ENCODE data around the gene FAM43A. TPM values are rescaled to one million over a fixed set of nuclear protein-coding genes. Genes with fewer than 3 reads are reported as not detected.

Gene FAM43A
- total and polyA plus RNA-seq, 2 of the 4 experiments (the other 2 are of a cell fraction) = 3.0 to 11.5 TPM

GRCh38 chr3:194736277-194736895 lies 50.7 kb downstream of the FAM43A start:
- H3K9me3 ChIP-seq (ENCODE audit: control insufficient read depth, insufficient read depth, low read length) = peaks cover 8% of the 10 kb centered on the region
- H4K20me1 ChIP-seq (ENCODE audit: insufficient read depth, low read length) = no peaks in the 10 kb centered on the region
- H3K9ac ChIP-seq (ENCODE audit: low read depth, low read length) = no peak overlapping the region
- no peak overlapping the region for H2AFZ ChIP-seq (replicated peaks; ENCODE audit: low read length, poor library complexity)
- H3K27ac ChIP-seq (ENCODE audit: insufficient read depth, low read length) = no peak overlapping the region
- H3K4me3 ChIP-seq (ENCODE audit: insufficient read depth, low read depth, low read length) = no peak overlapping the region
- no peak overlapping the region for H2AK9ac ChIP-seq (replicated peaks; ENCODE audit: low read depth, low read length, poor library complexity)
- H3K23ac ChIP-seq (ENCODE audit: low read depth, low read length) = no peak overlapping the region
- in situ Hi-C loops (cut with MboI; ENCODE audit: low sequenced_read_pairs) (no loop called here), intact Hi-C loops (cut with micrococcal nuclease) (no loop called here), dilution Hi-C loops (cut with HindIII; ENCODE audit: low sequenced_read_pairs, unreplicated experiment) (no loop called here)
- no peak overlapping the region for H2AK5ac ChIP-seq (ENCODE audit: low read depth, low read length)
- no peak overlapping the region for H2BK20ac ChIP-seq (ENCODE audit: low read depth, low read length)
- no TSS peak for BruUV-seq (replicated peaks)
- no peak overlapping the region for H4K8ac ChIP-seq (ENCODE audit: low read depth in 2 of 2, low read length in 2 of 2)
- ATAC-seq (ENCODE audit: low read depth) (no peak), DNase-seq (no peak)
- H3K4me1 ChIP-seq (ENCODE audit: control insufficient read depth, insufficient read depth, low read length) = peaks cover 2% of the 10 kb centered on the region; the same call in 1 of the 2 replicates
- ChIA-PET CTCF (no interaction called here), POLR2A (ENCODE audit: unreplicated experiment) (no interaction called here)
- H3K9me1 ChIP-seq (ENCODE audit: insufficient read depth, low read length) = peaks cover 7% of the 10 kb centered on the region; the same call in 1 of the 2 replicates
- no peaks in the 10 kb centered on the region for H3K36me3 ChIP-seq (ENCODE audit: control insufficient read depth, insufficient read depth, low read length)
- H3K56ac ChIP-seq (ENCODE audit: extremely low read depth, insufficient read depth, low read length) = no peak overlapping the region
- no peak overlapping the region for H2BK15ac ChIP-seq (ENCODE audit: low read depth, low read length)
- no peaks in the 10 kb centered on the region for H3K79me1 ChIP-seq (ENCODE audit: low read depth in 1 of 2, low read length in 2 of 2)
- H3K4ac ChIP-seq (ENCODE audit: low read depth, low read length) = no peak overlapping the region
- no peak overlapping the region for H3K14ac ChIP-seq (replicated peaks; ENCODE audit: low read depth, low read length)
- H3K18ac ChIP-seq (ENCODE audit: low read depth, low read length) = no peak overlapping the region
- no peak overlapping the region for H4K5ac ChIP-seq (ENCODE audit: low read depth, low read length)
- H2BK5ac ChIP-seq (ENCODE audit: low read depth, low read length, poor library complexity, severe bottlenecking) = no peak overlapping the region
- no peak overlapping the region for H4K91ac ChIP-seq (ENCODE audit: insufficient read depth, low read depth, low read length)
- TF ChIP-seq POLR2A (IDR thresholded peaks at IDR 0.05; ENCODE audit: low read depth, low read length) = no peak
- no peak for TF ChIP-seq CHD1 (IDR thresholded peaks at IDR 0.05; ENCODE audit: low read depth, low read length)
- TF ChIP-seq MXI1 (IDR thresholded peaks at IDR 0.05; ENCODE audit: borderline replicate concordance, low read depth, low read length) = no peak
- no peak for TF ChIP-seq RAD21 (IDR thresholded peaks at IDR 0.05; ENCODE audit: low read length)
- TF ChIP-seq NFE2L2 (IDR thresholded peaks at IDR 0.05; ENCODE audit: low read depth, low read length) = no peak
- TF ChIP-seq MAFK (IDR thresholded peaks at IDR 0.05; ENCODE audit: low read depth, low read length) = no peak
- no peak for TF ChIP-seq RFX5 (IDR thresholded peaks at IDR 0.05; ENCODE audit: low read depth, low read length)
- TF ChIP-seq CTCF (conservative IDR thresholded peaks at IDR 0.05; ENCODE audit: low read depth, low read length) = no peak
- TF ChIP-seq CEBPB (IDR thresholded peaks at IDR 0.05; ENCODE audit: low read depth, low read length) = no peak
- TF ChIP-seq ELK1 (IDR thresholded peaks at IDR 0.05; ENCODE audit: borderline replicate concordance, low read depth, low read length) = no peak
- no peak for TF ChIP-seq MAZ (IDR thresholded peaks at IDR 0.05; ENCODE audit: borderline replicate concordance, low read depth, low read length)
- TF ChIP-seq SMC3 (IDR thresholded peaks at IDR 0.05; ENCODE audit: low read depth, low read length) = no peak
- TF ChIP-seq BHLHE40 (IDR thresholded peaks at IDR 0.05; ENCODE audit: low read depth, low read length) = no peak
- no peak for TF ChIP-seq RCOR1 (IDR thresholded peaks at IDR 0.05; ENCODE audit: insufficient replicate concordance, low read length)
- no peak for TF ChIP-seq USF2 (IDR thresholded peaks at IDR 0.05; ENCODE audit: low read depth, low read length)
- no peak for TF ChIP-seq FOS (IDR thresholded peaks at IDR 0.05; ENCODE audit: low read depth, low read length)
- H3K4me2 ChIP-seq (ENCODE audit: low read depth, low read length) = no peak overlapping the region
- no peak overlapping the region for H2BK120ac ChIP-seq (ENCODE audit: low read depth, low read length)
- H3K27me3 ChIP-seq (ENCODE audit: control insufficient read depth, insufficient read depth, low read length) = peaks cover 36% of the 10 kb centered on the region
- WGBS, 2 experiments (ENCODE audit: extremely low coverage in 2 of 2, insufficient read length in 1 of 2) = 66% methylated on average over 3 of the region's 6 CpGs; no CpG with 5 or more reads in 1 of the 2 experiments

Data from IMR-90 (cell line).